Measurements from ENCODE around the gene IFI44.

Gene IFI44

DNA sequence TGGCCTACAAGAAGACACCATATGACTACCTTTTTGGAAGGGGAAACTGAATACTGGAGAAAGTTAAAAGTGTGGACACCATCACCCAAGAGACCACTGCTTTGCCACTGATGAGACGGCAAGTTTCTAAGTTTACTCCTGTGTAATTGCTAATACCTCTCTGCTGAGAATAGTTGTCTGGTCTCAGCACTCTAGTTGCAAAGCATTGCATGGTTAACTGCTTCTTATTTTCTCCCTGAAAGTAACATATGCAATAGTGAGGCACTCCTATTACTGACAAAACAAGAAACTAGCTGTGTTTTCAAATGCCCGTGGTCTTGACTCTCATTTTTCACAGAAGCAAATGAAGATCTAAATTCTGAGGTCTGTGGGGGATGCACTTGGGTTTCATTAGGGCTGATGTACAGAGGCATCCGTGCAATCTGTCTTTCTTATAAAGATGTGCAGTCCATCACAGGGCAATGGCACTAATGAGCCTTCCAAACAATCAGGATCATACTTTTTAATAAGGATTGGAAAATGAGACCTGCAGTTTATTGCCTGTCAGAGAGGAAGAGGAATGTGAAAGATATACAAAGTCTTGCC lies 62.9 kb downstream of the IFI44 start:
- DNase-seq (ENCODE audit: low read depth) = no peak

- DNase-seq (ENCODE audit: low read depth) = no peak
Measured at GRCh38 chr1:78713297-78713696, 63.7 kb downstream of the IFI44 start.

Measured in amniotic epithelial cell (primary cell).